NCI-H128 (cell line): ENCODE results near the gene MBP.
"Not testable (repeated sequence)": the region's sequence is repeated elsewhere in the genome, so short reads cannot be mapped to it uniquely, and the experiment has no call there.

Source experiments
- DNase-seq: peaks from one replicate; lab custom pipeline; 2025; ENCODE audit not compliant: unreplicated experiment; lab: John Stamatoyannopoulos, UW

Gene MBP

GRCh38 chr18:76992226-76993084, 140.1 kb downstream of the MBP start:
- DNase-seq = no peak

- DNase-seq = no peak
Measured at GRCh38 chr18:76991021-76991688, 141.4 kb downstream of the MBP start.

GRCh38 chr18:76990343-76991020, 142.1 kb downstream of the MBP start:
- not testable (repeated sequence) for DNase-seq

- no peak for DNase-seq
Measured at GRCh38 chr18:76989647-76990190, 142.9 kb downstream of the MBP start.

GRCh38 chr18:76988827-76989646, 143.5 kb downstream of the MBP start:
- no peak for DNase-seq

- no peak for DNase-seq
Measured at GRCh38 chr18:76988031-76988826, 144.4 kb downstream of the MBP start.

- no peak for DNase-seq
Measured at GRCh38 chr18:76986406-76986805, 146.2 kb downstream of the MBP start.

- DNase-seq = no peak
Measured at GRCh38 chr18:76985951-76986236, 146.7 kb downstream of the MBP start.

GRCh38 chr18:76985156-76985950, 147.2 kb downstream of the MBP start:
- DNase-seq = no peak

GRCh38 chr18:76984193-76985155, 148.1 kb downstream of the MBP start:
- DNase-seq = no peak

GRCh38 chr18:76983613-76984051, 149.0 kb downstream of the MBP start:
- DNase-seq = no peak

- peak; percentile 79 for DNase-seq
Measured at GRCh38 chr18:76982841-76983583, 149.6 kb downstream of the MBP start.

GRCh38 chr18:76982038-76982437, 150.5 kb downstream of the MBP start:
- no peak for DNase-seq

- DNase-seq = no peak
Measured at GRCh38 chr18:76981396-76981968, 151.1 kb downstream of the MBP start.

GRCh38 chr18:76980663-76981395, 151.8 kb downstream of the MBP start:
- DNase-seq = no peak

- no peak for DNase-seq
Measured at GRCh38 chr18:76979906-76980305, 152.7 kb downstream of the MBP start.
